ENCODE results near the gene KRTAP9-1. TPM values are rescaled to one million over a fixed set of nuclear protein-coding genes. Genes with fewer than 3 reads are reported as not detected.
"Not testable (repeated sequence)": the region's sequence is repeated elsewhere in the genome, so short reads cannot be mapped to it uniquely, and the experiment has no call there.

The KRTAP9-1 gene
- polyA plus RNA-seq, 1 donor from 2014 or later, result not detected

DNA sequence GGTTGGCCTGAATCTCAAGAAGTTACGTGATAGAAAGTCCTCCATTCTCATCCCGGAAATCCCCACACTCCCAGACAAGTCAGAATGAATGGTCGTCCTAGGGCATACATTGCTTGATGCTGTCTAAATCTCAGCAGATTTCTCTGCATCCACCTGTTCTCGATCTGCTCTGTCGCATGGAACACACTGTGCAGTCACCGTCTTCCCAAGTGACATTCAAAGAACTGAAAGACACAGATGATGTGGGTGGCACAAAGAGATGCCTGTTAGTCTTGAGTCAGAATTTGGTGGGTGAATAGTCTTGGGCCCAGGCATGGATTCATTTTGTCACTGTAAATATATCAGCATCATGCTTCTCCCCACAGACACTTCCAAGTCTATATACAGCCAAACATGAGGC is 42.0 kb downstream of the KRTAP9-1 start (continued):
- TF ChIP-seq EP300 (conservative IDR thresholded peaks at IDR 0.05; ENCODE audit: poor library complexity, severe bottlenecking), result no peak
- no peak for TF ChIP-seq EZH2 (IDR thresholded peaks at IDR 0.05; ENCODE audit: borderline replicate concordance, insufficient read depth, low read length, poor library complexity, severe bottlenecking)
- no peak for TF ChIP-seq RAD21 (conservative IDR thresholded peaks at IDR 0.05)
- no peak for TF ChIP-seq TAF1 (IDR thresholded peaks at IDR 0.05; ENCODE audit: low read depth)

GRCh38 chr17:41232399-41233105 is 42.9 kb downstream of the KRTAP9-1 start, which contains the start of gene KRTAP9-3:
Gene KRTAP9-3, plus strand, starts transcription at chr17:41232449. Its CDS starts 53 bp downstream, at chr17:41232502.
- H3K27me3 ChIP-seq (ENCODE audit: insufficient read depth, low read depth, low read length); H3K9me3 ChIP-seq (ENCODE audit: low read length); H3K4me3 ChIP-seq (ENCODE audit: low read length); H4K20me1 ChIP-seq (ENCODE audit: insufficient read depth); H2AFZ ChIP-seq (ENCODE audit: low read depth, low read length); H3K9ac ChIP-seq (ENCODE audit: low read length); H3K79me2 ChIP-seq (replicated peaks; ENCODE audit: insufficient read depth, low read length); H3K27ac ChIP-seq (ENCODE audit: low read length); H3K9me2 ChIP-seq (ENCODE audit: insufficient read depth, low read length); H3K36me3 ChIP-seq (ENCODE audit: insufficient read depth, low read length); H3F3A ChIP-seq (ENCODE audit: insufficient read depth, low read length, poor library complexity, severe bottlenecking); H3K4me2 ChIP-seq (ENCODE audit: low read length): not testable (repeated sequence)

GRCh38 chr17:41237116-41237515 is 47.4 kb downstream of the KRTAP9-1 start:
- H3K9me2 ChIP-seq (ENCODE audit: insufficient read depth, low read length); H3K36me3 ChIP-seq (ENCODE audit: insufficient read depth, low read length); H2AFZ ChIP-seq (ENCODE audit: low read depth, low read length); H3F3A ChIP-seq (ENCODE audit: insufficient read depth, low read length, poor library complexity, severe bottlenecking); H3K27ac ChIP-seq (ENCODE audit: low read length); H3K4me3 ChIP-seq (ENCODE audit: low read length); H3K9me3 ChIP-seq (ENCODE audit: low read length); H4K20me1 ChIP-seq (ENCODE audit: insufficient read depth); H3K9ac ChIP-seq (ENCODE audit: low read length); H3K79me2 ChIP-seq (replicated peaks; ENCODE audit: insufficient read depth, low read length); H3K27me3 ChIP-seq (ENCODE audit: insufficient read depth, low read depth, low read length); H3K4me2 ChIP-seq (ENCODE audit: low read length): not testable (repeated sequence)

- H3K4me3 ChIP-seq (ENCODE audit: low read length); H4K20me1 ChIP-seq (ENCODE audit: insufficient read depth); H3K79me2 ChIP-seq (replicated peaks; ENCODE audit: insufficient read depth, low read length); H3K9me3 ChIP-seq (ENCODE audit: low read length); H3K9ac ChIP-seq (ENCODE audit: low read length); H3K9me2 ChIP-seq (ENCODE audit: insufficient read depth, low read length); H3K27me3 ChIP-seq (ENCODE audit: insufficient read depth, low read depth, low read length); H3F3A ChIP-seq (ENCODE audit: insufficient read depth, low read length, poor library complexity, severe bottlenecking); H2AFZ ChIP-seq (ENCODE audit: low read depth, low read length); H3K27ac ChIP-seq (ENCODE audit: low read length); H3K36me3 ChIP-seq (ENCODE audit: insufficient read depth, low read length); H3K4me2 ChIP-seq (ENCODE audit: low read length): not testable (repeated sequence)
These were observed 48.3 kb downstream of the KRTAP9-1 start, which contains the start of gene KRTAP9-8 for GRCh38 chr17:41237949-41238437. Gene KRTAP9-8, plus strand, starts transcription at chr17:41237999. Its CDS starts 53 bp downstream, at chr17:41238052.

Small RNA genes within 50 kb of the gene (small RNA-seq; reads per million reads assigned to genes)
- gene KRTAP4-17P, result 0 reads per million in 3 experiments

Other genes with a start within 250 kb of the KRTAP9-1 start
- gene KRT39, start 222.9 kb upstream of the KRTAP9-1 start, polyA plus RNA-seq, result not detected in 2 replicates
- not detected in 2 replicates for gene KRT40, start 205.6 kb upstream of the KRTAP9-1 start, polyA plus RNA-seq
- gene KRTAP3-3, start 195.7 kb upstream of the KRTAP9-1 start, polyA plus RNA-seq, result not detected in 2 replicates
- not detected in 2 replicates for gene KRTAP3-2, start 190.0 kb upstream of the KRTAP9-1 start, polyA plus RNA-seq
- not detected in 2 replicates for gene KRTAP3-1, start 180.8 kb upstream of the KRTAP9-1 start, polyA plus RNA-seq
- not detected in 2 replicates for gene KRTAP1-5, start 162.7 kb upstream of the KRTAP9-1 start, polyA plus RNA-seq
- gene KRTAP1-4, start 159.7 kb upstream of the KRTAP9-1 start, polyA plus RNA-seq, result not detected in 2 replicates
- not detected in 2 replicates for gene KRTAP1-3, start 155.0 kb upstream of the KRTAP9-1 start, polyA plus RNA-seq
- gene KRTAP1-1, start 148.4 kb upstream of the KRTAP9-1 start, polyA plus RNA-seq, result not detected in 2 replicates
- not detected in 2 replicates for gene KRTAP2-1, start 142.6 kb upstream of the KRTAP9-1 start, polyA plus RNA-seq
- not detected in 2 replicates for gene KRTAP2-2, start 134.7 kb upstream of the KRTAP9-1 start, polyA plus RNA-seq
- gene KRTAP2-3, start 129.8 kb upstream of the KRTAP9-1 start, polyA plus RNA-seq, result not detected in 2 replicates
- gene KRTAP2-4, start 124.0 kb upstream of the KRTAP9-1 start, polyA plus RNA-seq, result not detected in 2 replicates
- not detected in 2 replicates for gene KRTAP4-7, start 105.7 kb upstream of the KRTAP9-1 start, polyA plus RNA-seq
- not detected in 2 replicates for gene KRTAP4-8, start 91.7 kb upstream of the KRTAP9-1 start, polyA plus RNA-seq
- gene KRTAP4-16, start 87.7 kb upstream of the KRTAP9-1 start, polyA plus RNA-seq, result not detected in 2 replicates
- gene KRTAP4-9, start 84.5 kb upstream of the KRTAP9-1 start, polyA plus RNA-seq, result not detected in 2 replicates
- not detected in 2 replicates for gene KRTAP4-11, start 71.5 kb upstream of the KRTAP9-1 start, polyA plus RNA-seq
- gene KRTAP4-12, start 65.7 kb upstream of the KRTAP9-1 start, polyA plus RNA-seq, result not detected in 2 replicates
- not detected in 2 replicates for gene KRTAP4-6, start 49.3 kb upstream of the KRTAP9-1 start, polyA plus RNA-seq
- not detected in 2 replicates for gene KRTAP4-5, start 40.1 kb upstream of the KRTAP9-1 start, polyA plus RNA-seq
- gene KRTAP4-4, start 29.1 kb upstream of the KRTAP9-1 start, polyA plus RNA-seq, result not detected in 2 replicates
- gene KRTAP4-3, start 21.7 kb upstream of the KRTAP9-1 start, polyA plus RNA-seq, result not detected in 2 replicates
- not detected in 2 replicates for gene KRTAP4-2, start 11.7 kb upstream of the KRTAP9-1 start, polyA plus RNA-seq
- gene KRTAP4-1, start 5.0 kb upstream of the KRTAP9-1 start, polyA plus RNA-seq, result not detected in 2 replicates
- not detected in 2 replicates for gene KRTAP9-2, start 36.8 kb downstream of the KRTAP9-1 start, polyA plus RNA-seq
- not detected in 2 replicates for gene KRTAP9-3, start 42.6 kb downstream of the KRTAP9-1 start, polyA plus RNA-seq
- gene KRTAP9-8, start 48.1 kb downstream of the KRTAP9-1 start, polyA plus RNA-seq, result not detected in 2 replicates
- gene KRTAP9-4, start 59.8 kb downstream of the KRTAP9-1 start, polyA plus RNA-seq, result not detected in 2 replicates
- not detected in 2 replicates for gene KRTAP9-9, start 65.5 kb downstream of the KRTAP9-1 start, polyA plus RNA-seq
- not detected in 2 replicates for gene KRTAP9-6, start 75.5 kb downstream of the KRTAP9-1 start, polyA plus RNA-seq
- not detected in 2 replicates for gene KRTAP9-7, start 85.8 kb downstream of the KRTAP9-1 start, polyA plus RNA-seq
- gene KRTAP29-1, start 113.0 kb downstream of the KRTAP9-1 start, polyA plus RNA-seq, result not detected in 2 replicates
- not detected in 2 replicates for gene KRTAP16-1, start 119.4 kb downstream of the KRTAP9-1 start, polyA plus RNA-seq
- not detected in 2 replicates for gene KRTAP17-1, start 125.8 kb downstream of the KRTAP9-1 start, polyA plus RNA-seq
- not detected in 2 replicates for gene KRT33A, start 160.9 kb downstream of the KRTAP9-1 start, polyA plus RNA-seq
- gene KRT33B, start 179.9 kb downstream of the KRTAP9-1 start, polyA plus RNA-seq, result not detected in 2 replicates
- not detected in 2 replicates for gene KRT34, start 192.4 kb downstream of the KRTAP9-1 start, polyA plus RNA-seq
- not detected in 2 replicates for gene KRT31, start 207.7 kb downstream of the KRTAP9-1 start, polyA plus RNA-seq
- not detected in 2 replicates for gene KRT37, start 234.7 kb downstream of the KRTAP9-1 start, polyA plus RNA-seq